Gastrocnemius medialis (tissue), 4 donors: ENCODE results near the gene BRINP1.

Experiments
- POLR2A ChIP-seq, 2 donors: fragments of 450-650 bp; IDR thresholded peaks; one replicate each; pipeline ENCODE4 v1.6.1; 2017; ENCODE audit warnings: antibody characterized with exemption in 2 of 2, mild to moderate bottlenecking in 2 of 2, moderate library complexity in 2 of 2
- TF ChIP-seq, protein P1 (sequence below), 5 experiments: fragments of 450-650 bp in 3 of 5; fragments of 200-600 bp in 2 of 5; sonication (generic) in 2 of 5; IDR thresholded peaks in 4 of 5; conservative IDR thresholded peaks in 1 of 5; 1 replicate in 4 of 5; 2 replicates in 1 of 5; pipeline ENCODE4 v1.5.1; 2016 to 2019; ENCODE audit warnings: antibody characterized with exemption in 5 of 5, mild to moderate bottlenecking in 3 of 5, moderate library complexity in 3 of 5

DNA sequence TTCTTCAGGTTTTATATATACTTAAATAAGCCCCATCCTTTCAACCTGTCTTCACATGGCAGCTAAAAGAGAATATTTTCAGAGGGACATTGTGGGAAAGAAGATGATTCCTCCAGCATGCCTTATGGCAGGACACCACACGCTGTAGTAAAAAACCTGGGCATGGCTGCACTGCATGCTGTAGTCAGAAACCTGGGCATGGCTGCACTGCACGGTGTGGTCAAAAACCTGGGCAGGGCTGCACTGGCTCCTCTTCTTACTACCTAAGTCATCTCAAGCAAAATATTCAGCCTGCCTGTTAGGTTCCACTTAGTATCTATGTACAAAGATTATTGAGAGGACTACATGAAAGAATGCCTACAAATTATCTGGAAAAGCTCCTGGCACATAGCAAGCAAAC is 153.6 kb downstream of the BRINP1 start:
- TF ChIP-seq, protein P1, sequence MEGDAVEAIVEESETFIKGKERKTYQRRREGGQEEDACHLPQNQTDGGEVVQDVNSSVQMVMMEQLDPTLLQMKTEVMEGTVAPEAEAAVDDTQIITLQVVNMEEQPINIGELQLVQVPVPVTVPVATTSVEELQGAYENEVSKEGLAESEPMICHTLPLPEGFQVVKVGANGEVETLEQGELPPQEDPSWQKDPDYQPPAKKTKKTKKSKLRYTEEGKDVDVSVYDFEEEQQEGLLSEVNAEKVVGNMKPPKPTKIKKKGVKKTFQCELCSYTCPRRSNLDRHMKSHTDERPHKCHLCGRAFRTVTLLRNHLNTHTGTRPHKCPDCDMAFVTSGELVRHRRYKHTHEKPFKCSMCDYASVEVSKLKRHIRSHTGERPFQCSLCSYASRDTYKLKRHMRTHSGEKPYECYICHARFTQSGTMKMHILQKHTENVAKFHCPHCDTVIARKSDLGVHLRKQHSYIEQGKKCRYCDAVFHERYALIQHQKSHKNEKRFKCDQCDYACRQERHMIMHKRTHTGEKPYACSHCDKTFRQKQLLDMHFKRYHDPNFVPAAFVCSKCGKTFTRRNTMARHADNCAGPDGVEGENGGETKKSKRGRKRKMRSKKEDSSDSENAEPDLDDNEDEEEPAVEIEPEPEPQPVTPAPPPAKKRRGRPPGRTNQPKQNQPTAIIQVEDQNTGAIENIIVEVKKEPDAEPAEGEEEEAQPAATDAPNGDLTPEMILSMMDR (IDR thresholded peaks at IDR 0.05 in 4 of 5, conservative IDR thresholded peaks at IDR 0.05 in 1 of 5), result no peak
- TF ChIP-seq POLR2A (IDR thresholded peaks at IDR 0.05), result no peak
